Epidermal melanocyte (primary cell): Measurements from ENCODE around the gene OR2T8.
"Not testable (repeated sequence)": the region's sequence is repeated elsewhere in the genome, so short reads cannot be mapped to it uniquely, and the experiment has no call there.

ENCODE experiments used
- DNase-seq: peaks from one replicate; pipeline ENCODE4 v3.0.0; 2011; ENCODE audit warnings: low spot score; ENCODE audit not compliant: insufficient read length

The OR2T8 gene, protein sequence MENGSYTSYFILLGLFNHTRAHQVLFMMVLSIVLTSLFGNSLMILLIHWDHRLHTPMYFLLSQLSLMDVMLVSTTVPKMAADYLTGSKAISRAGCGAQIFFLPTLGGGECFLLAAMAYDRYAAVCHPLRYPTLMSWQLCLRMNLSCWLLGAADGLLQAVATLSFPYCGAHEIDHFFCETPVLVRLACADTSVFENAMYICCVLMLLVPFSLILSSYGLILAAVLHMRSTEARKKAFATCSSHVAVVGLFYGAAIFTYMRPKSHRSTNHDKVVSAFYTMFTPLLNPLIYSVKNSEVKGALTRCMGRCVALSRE

DNA sequence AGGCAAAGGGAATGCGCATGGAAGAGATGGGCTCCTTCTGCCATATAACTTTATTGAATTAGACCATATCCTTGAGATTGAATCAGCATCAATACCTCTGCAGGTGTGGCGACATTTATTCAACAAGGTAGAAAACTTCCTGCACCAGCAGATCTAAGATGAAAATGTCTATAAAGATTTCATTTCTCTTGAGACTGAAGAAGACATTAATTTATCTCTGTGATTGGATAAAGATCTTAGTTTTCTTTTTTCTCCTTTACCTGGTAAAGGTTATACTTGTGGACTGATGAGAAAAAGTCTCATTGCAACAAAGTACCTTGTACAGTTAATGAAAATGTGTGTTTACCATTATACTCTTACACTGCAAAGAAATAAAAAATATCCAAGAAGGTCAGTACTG is at the start of gene OR2T8:
TSS of gene OR2T8 (plus strand) at position 301 of the 400 bp plus-strand sequence. CDS start 766 bp downstream, outside the sequence.
- no peak for DNase-seq

DNA sequence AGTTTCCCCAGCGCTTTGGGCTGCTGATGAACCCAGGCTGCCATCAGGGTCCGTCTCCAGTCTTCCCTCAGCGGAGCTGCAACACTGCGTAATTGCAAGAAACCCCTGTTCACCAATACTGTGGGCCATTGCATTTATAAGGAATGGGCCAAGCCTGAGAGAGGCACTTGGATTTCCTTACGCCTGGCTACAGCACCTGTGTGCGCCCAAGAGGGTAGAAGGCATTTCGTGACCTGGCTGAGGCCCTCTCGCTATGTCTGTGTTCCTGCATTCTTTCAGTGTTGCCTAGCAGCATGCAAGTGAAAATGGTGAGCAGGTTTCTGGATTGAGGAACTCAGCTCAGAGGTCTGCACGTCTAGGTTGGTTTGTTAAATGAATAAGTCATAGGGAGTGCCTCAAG is 36.7 kb upstream of the OR2T8 start:
- DNase-seq = no peak

DNA sequence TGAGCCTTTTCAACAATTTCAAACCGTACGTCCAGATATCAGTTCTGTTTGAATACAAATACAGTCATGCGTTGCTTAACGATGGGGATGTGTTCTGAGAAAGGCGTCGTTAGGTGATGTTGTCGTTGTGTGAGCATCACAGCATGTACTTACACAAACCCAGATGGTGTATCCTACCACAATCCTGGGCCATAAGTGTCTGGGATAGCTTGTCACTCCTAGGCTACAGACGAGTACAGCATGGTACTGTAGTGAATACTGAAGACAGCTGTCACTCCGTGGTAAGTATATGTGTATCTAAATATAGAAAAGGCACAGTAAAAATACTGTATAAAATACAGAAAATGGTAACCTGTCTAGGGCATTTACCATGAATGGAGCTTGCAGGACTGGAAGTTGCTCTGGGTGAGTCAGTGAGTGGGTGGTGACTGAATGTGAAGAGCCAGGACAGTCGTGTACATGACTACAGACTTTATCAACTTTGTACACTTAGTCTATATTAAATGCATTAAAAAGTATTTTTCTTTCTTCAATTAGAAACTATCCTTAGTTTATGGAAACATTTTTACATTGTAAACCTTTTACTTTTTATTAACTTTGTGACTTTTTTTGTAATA is 35.1 kb upstream of the OR2T8 start:
- DNase-seq = no peak

DNA sequence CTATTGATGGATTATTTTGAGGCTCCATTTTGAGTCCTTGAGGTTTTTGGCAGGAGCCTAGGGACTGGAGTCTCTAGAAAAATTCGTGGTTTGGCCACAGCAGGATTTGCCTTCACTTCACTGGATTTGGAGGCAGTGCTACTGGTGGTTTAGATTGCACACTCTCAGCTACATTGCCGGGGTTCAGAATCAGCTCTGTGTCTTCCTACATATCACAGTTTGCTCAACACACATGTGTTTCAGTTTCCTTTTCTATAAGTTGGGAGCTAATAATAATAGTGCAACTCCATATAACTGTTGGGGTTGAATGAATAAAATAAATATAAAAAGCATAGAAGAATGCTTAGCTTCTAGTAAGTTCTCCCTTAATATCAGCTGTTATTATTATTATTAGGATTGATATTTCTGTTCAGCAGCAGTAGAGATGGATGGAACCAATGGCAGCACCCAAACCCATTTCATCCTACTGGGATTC is 24.9 kb upstream of the OR2T8 start, which contains the start of gene OR2W3:
TSS of gene OR2W3 (plus strand) at position 425 of the 475 bp plus-strand sequence. CDS start at position 425, 0 bp downstream.
- DNase-seq = no peak

DNA sequence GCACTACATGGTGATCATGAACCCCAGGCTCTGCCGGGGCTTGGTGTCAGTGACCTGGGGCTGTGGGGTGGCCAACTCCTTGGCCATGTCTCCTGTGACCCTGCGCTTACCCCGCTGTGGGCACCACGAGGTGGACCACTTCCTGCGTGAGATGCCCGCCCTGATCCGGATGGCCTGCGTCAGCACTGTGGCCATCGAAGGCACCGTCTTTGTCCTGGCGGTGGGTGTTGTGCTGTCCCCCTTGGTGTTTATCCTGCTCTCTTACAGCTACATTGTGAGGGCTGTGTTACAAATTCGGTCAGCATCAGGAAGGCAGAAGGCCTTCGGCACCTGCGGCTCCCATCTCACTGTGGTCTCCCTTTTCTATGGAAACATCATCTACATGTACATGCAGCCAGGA is 24.1 kb upstream of the OR2T8 start:
- DNase-seq = no peak

DNA sequence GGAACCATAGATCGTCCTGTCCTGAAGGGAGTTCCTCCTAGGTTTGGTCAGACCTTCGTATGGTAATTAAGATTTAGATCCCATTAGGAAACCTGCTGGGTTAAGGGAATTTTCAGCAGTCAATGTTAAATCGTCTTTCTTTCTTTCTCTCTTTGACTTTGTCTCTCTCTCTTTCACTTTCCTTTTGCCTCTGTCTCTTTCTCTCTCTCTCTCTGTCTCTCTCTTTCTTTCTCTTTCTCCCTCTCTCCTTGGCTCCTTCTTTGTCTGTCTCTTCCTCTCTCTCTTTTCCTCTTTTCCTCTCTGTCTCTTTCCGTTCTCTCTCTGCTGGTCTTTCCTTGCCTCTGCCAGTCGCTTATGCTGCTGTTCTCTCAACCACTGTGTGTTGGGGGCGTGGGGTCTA is 15.9 kb upstream of the OR2T8 start:
- DNase-seq = no peak

DNA sequence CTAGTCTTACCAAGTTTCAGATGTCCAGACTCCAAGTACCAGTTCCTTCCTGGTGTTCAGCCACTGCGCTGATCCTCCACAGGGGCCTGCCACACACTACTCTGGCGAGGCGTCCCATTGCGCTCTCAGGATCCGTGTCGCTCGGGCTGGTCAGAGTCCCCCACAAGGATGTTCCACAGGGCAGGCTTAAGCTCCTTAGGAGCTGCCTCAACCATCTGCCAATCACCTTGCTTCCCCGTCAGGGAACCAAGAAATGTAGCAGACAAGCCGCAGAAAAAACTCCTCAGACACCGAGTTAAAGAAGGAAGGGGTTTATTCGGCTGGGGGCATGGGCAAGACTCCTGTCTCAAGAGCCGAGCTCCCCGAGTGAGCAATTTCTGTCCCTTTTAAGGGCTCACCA is 14.9 kb upstream of the OR2T8 start:
- no peak for DNase-seq

DNA sequence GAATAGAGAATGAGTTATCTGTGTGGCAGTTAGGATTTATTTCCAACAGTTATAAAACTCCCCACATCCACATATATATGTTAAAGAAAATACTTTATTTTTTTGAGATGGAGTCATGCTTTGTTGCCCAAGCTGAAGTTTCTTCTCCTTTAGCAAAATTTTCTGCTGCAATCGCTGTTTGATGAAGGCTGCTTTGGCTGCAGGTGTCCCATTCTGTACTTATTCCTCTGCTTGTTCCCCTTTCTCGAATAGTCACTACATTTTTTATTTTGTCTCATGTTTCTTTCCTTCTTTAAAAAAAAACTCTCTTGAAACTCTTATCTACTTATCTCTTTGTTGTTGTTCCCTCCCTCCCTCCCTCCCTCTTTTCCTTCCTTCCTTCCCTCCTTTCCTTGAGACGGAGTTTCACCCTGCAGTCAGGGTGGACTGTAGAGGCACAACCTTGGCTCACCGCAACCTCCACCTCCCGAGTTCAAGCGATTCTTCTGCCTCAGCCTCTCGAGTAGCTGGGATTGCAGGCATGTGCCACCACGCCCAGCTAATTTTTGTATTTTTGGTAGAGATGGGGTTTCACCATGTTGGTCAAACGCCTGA is 14.0 kb upstream of the OR2T8 start:
- no peak for DNase-seq

DNA sequence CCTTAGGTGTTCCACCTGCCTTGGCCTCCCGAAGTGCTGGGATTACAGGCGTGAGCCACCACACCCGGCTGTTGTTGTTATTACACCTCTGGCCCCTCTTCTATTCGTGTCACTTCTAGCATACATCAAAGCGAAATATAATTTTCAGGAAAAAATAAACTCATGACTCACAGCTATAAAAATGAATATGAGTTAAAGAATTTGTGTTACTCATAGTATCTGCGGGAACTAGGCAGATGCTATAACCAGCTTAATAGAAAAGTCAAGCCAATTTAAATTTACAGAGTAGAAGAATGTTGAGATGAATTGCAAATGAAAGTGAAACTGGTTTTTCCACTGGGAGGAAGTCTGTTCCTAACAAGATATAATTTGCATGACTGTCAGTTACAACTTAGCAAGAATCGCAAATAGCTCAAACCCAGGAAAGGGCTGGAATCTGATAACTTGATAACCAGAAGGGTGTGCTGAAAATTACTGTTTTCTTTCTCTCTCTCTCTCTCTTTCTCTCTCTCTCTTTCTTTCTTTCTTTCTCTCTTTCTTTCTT is 13.5 kb upstream of the OR2T8 start:
- peak; percentile 20 for DNase-seq

DNA sequence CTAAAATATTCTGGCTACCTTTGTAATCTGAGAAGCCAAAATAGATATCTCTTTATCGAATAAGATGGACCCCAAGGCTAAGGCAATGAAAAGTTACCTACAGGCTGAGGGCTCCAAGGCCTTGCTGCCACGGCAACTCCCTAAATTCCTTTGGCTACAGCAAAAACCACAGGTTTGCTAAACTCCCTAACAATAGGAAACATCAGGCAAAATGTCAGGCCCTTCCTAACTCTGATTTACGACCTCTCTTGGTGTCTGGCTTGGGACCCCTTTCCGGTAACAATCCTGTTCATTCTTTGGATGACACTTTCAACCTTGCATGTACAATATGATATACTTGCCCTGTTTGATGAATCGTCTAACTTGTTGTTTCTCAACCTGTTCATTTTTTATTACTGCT is 11.3 kb upstream of the OR2T8 start:
- no peak for DNase-seq

DNA sequence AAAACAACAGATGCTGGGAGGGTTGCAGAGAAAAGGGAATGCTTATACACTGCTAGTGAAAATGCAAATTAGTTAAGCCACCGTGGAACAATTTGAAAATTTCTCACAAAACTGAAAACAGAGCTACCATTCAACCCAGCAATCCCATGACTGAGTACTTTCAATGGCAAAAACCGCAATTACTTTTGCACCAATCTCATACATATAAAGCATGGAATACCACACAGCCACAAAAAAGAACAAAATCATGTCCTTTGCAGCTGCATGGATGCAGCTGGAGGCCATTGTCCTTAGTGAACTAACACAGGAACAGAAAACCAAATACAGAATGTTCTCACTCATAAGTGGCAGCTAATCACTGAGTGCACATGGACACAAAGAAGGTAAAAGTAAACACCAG is 6.3 kb upstream of the OR2T8 start:
- no peak for DNase-seq

DNA sequence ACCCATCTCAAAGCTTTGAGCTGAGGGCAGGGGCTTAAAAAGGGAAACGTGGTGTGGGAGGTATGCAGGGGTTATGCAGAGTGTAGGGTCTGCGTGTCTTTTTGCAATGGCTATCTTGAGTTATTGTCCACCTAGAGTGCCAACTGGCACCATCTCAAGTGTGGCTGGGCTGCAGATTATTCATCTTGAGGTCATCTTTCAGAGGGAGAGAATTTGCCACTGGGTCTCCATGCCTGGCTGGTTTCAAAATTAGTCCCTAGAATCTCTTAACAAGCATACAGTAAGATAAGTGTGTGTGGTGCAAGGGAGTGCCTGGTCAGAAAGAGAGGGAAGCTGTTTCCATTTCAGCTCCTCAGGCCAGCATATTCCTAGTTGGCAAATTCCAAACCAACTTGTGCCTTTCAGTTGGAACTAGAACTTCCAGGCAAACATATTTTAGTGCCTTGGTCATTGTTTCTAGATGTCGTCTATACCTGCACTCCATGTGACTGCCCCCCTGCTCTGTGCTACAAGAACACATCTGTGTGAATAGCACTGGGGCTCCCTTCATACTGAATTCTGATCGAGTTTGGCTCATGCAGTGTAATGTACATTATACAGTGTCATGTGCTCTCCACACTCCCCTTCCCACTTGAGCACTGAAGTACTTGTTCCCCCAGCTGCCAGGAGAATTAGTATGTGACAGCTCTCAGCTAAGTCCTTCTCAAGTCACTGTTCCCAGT is 5.0 kb upstream of the OR2T8 start:
- no peak for DNase-seq

DNA sequence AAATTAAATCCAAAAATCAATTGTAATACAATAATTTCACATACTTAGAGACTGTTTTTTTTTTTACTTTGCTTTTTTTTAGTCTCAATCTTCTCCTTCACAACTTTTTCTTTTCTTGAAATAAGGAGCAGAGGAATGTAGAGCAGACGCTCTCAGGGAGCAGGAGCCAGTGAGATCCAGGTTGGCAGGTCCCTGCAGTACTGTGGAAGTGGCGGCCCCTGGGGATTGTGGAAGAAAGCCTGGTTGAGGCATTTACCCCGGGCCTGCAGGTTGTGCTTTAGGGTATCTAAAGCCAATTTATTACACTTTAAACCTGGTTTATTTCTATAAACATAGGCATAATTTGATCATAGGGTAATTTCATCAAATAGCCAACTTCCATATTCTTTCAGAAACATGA is 3.9 kb downstream of the OR2T8 start:
- no peak for DNase-seq

DNA sequence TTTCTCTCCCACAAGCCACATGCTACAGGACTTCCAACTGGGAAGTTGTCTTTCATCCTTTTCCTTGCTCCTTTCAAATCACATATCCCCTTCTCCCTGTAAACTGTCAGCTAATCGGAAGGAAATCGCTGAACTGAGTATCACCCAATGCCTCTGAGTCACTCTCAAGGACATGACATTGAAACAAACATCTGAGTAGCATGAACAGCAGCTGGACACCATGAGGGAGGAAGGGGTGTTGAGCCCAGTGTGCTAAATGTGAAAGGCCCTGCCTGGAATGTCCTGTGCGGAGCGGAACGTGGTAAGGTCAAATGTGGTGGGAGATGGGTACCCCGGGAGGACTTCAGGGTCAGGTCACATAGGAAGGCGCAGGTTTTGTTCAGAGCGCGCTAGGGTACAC is 4.8 kb downstream of the OR2T8 start, which contains the start of gene OR2AJ1:
TSS of gene OR2AJ1 (plus strand) at position 22 of the 400 bp plus-strand sequence. CDS start 8,880 bp downstream, outside the sequence.
- DNase-seq = no peak

DNA sequence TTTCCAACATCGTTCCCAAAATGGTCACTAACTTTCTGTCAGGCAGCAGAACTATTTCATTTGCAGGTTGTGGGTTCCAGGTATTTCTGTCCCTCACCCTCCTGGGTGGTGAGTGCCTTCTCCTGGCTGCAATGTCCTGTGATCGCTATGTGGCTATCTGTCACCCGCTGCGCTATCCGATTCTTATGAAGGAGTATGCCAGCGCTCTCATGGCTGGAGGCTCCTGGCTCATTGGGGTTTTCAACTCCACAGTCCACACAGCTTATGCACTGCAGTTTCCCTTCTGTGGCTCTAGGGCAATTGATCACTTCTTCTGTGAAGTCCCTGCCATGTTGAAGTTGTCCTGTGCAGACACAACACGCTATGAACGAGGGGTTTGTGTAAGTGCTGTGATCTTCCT is 13.9 kb downstream of the OR2T8 start:
- no peak for DNase-seq

DNA sequence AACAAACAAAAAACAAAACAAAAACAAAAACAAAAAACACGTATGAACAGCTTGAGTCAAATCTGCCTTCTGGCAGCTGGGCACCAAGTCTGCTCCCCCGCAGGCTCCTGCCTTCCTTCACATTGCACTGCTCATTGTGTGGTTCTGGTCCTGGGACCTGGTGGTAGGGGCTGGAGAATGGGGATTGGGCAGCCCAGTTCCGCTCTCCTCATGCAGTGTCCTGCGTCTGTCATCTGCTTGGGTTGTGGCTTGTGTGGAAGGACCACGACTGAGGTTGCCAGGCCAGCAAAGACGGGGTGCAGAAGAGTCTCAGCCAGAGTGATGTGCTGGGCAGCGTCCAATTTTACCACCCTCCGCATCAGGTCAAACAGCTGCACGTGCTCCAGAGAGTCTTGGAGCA is 15.7 kb downstream of the OR2T8 start:
- DNase-seq = no peak

DNA sequence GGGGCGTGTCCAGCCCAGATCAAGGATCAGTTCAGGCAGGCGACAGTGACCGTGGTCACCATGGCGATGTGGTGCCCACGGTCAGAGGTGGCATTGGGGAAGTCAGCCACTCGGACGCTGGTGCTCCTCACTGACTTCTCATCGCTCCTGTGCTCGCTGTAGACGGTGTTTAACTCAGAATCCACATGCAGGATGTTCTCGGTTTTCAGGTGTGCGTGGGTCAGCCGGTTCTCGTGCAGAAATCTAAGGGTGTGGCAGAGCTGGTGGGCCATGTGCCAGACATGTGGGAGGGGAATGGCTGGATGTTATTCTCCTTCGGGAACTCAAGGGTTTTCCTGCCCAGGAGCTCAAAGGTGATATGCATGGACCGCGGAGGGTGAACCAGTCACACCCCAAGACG is 16.4 kb downstream of the OR2T8 start:
- DNase-seq = no peak

DNA sequence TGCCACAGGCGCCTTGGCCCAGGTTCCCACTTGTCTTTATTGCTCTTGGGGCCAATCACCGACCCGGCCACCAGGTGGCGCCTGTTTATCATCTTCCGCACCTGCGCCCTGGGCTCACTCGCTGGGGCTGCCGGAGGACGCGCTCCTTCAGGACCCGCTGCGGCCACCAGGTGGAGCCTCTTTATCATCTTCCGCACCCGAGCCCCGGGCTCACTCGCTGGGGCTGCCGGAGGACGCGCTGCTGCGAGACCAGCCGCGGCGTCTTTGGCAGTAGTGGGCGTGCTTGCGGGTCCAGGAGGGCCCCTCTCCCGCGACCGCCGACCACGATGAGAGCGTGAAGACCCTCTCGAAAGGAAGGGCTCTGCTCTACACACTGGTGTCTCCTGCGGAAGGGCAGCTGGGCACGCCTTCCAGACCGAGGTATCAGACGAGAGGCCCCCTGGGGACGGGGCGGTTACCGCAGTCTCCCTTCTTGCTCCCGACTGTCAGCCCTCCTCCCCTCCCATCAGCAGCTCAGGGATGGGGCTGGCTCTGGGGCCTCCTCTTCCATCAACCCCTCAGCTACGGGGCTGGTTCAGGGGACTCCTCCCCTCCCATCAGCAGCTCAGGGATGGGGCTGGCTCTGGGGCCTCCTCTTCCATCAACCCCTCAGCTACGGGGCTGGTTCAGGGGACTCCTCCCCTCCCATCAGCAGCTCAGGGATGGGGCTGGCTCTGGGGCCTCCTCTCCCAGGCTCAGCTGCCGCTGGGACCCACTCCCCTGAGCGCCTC is 17.1 kb downstream of the OR2T8 start:
- not testable (repeated sequence) for DNase-seq

DNA sequence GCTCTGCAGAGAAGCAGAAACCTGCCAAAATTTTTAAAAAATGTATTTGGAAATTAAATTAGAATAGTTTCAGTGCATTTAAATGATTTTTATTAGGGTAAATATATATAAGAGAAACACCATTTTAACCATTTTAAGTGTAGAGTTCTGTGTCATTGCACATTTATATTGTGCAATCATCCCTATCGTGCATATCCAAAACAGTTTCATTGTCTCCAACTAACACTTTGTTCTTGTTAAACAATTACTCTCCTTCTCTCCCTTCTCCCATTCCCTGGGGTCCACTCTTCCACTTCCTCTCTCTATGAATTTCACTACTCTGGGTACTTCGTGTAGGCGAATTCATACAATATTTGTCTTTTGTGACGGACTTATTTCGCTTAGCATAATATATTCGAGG is 22.6 kb downstream of the OR2T8 start:
- no peak for DNase-seq

DNA sequence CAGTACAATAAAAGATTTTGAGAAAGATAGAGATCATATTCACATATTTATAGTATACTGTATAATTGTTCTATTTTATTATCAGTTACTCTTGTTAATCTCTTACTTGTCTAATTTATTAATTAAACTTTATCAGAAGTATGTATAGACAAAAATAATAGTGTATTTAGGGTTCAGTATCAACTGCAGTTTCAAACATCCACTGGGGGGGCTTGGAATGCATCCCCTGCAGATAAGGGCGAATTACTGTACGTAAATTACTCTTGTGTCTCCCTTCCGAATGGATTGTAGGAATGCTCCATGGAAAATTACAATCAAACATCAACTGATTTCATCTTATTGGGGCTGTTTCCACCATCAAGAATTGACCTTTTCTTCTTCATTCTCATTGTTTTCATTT is 28.5 kb downstream of the OR2T8 start, which contains the start of gene OR2L8:
TSS of gene OR2L8 (plus strand) at position 301 of the 400 bp plus-strand sequence. CDS start at position 301, 0 bp downstream.
- DNase-seq = no peak

DNA sequence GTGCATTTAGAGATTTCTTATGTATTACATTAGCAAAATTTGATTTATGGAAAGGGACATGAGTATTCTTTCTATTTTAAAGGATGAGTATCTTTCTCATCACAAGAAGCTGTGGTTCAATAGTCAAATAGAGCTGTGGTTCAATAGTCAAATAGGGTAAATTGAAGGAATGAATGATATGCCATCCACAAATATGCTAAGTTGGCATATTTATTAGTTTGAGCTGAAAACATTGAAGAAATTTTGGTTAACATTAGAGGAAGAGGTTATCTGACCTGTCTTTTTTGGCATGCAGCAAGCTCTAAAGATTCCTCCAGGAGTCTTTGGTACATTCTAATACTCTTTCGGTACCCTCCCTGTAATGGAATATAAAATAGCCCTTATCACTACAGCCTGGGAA is 33.4 kb downstream of the OR2T8 start:
- no peak for DNase-seq
